OCI-LY1 (cell line): ENCODE data around the gene IQCK.

ENCODE experiments used
- CTCF ChIP-seq: fragments of 200-600 bp; sonication (generic), shearing (Covaris generic); IDR thresholded peaks from 2 replicates; pipeline ENCODE4 v1.5.1; 2017; ENCODE audit warnings: mild to moderate bottlenecking, antibody characterized with exemption, low read length, moderate library complexity, mixed read lengths
- EZH2 ChIP-seq: fragments of 200-600 bp; sonication (generic), shearing (Covaris generic); IDR thresholded peaks from 2 replicates; pipeline ENCODE4 v1.8.0; 2017; ENCODE audit warnings: borderline replicate concordance, mixed run types, mild to moderate bottlenecking, antibody characterized with exemption, low read length, moderate library complexity, mixed read lengths

GRCh38 chr16:19781226-19781625 lies 63.2 kb downstream of the IQCK start:
- TF ChIP-seq CTCF (no peak), EZH2 (no peak)
